Psoas muscle (tissue), 8 donors: ENCODE results near the gene NDUFA8. TPM values are rescaled to one million over a fixed set of nuclear protein-coding genes. Genes with fewer than 3 reads are reported as not detected.

Experiments
- ATAC-seq, 4 donors: fragments of 200-7000 bp; cut with Tn5 transposase; one replicate each; pipeline ENCODE4 v1.9.1; 2020; ENCODE audit warnings: moderate library complexity in 3 of 4, mild to moderate bottlenecking in 2 of 4
- DNase-seq, 2 donors: peaks; one replicate each; pipeline ENCODE4 v3.0.0-alpha.2; 2020
- H3K27ac ChIP-seq: fragments of 200-600 bp; one replicate; pipeline ENCODE4 v1.8.0; 2022
- H3K27me3 ChIP-seq, 3 donors: fragments of 200-600 bp in 1 of 3; one replicate each; pipeline versions ENCODE4 v1.6.1 to v1.8.0; 2013 to 2022; ENCODE audit warnings: low read length in 2 of 3, mild to moderate bottlenecking in 2 of 3, moderate library complexity in 1 of 3; ENCODE audit not compliant: insufficient read depth in 3 of 3
- H3K36me3 ChIP-seq, 2 donors: fragments of 200-600 bp in 1 of 2; one replicate each; pipeline versions ENCODE4 v1.6.1 to v1.8.0; 2013 to 2022; ENCODE audit warnings: low read depth in 1 of 2, mild to moderate bottlenecking in 1 of 2, moderate library complexity in 1 of 2; ENCODE audit not compliant: insufficient read depth in 1 of 2
- H3K4me1 ChIP-seq: fragments of 200-600 bp; one replicate; pipeline ENCODE4 v1.8.0; 2022
- H3K4me3 ChIP-seq: fragments of 200-600 bp; one replicate; pipeline ENCODE4 v1.8.0; 2022; ENCODE audit warnings: mild to moderate bottlenecking
- H3K9me3 ChIP-seq: fragments of 200-600 bp; one replicate; pipeline ENCODE4 v1.8.0; 2022
- CTCF ChIP-seq: fragments of 200-600 bp; IDR thresholded peaks from one replicate; pipeline ENCODE4 v1.8.0; 2022; ENCODE audit warnings: antibody characterized with exemption
- WGBS, 3 donors: extraction: QIAGEN DNeasy Blood & Tissue Kit; methylation state at CpG; one replicate each; pipeline versions ENCODE4 v1.1.6 to v1.1.7; 2013; 5-methylcytosine and 5-hydroxymethylcytosine counted together
- intact Hi-C, 2 donors: fragments of 100-400 bp; cut with DNase I; formaldehyde crosslinking; loops; one replicate each; pipeline versions ENCODE4 v1.11.0 to v1.14.2; 2022
- polyA plus RNA-seq, 3 donors: library from polyadenylated mRNA; stranded (reverse); fragments of 200-250 nt; gene quantifications; one replicate each; pipeline ENCODE4 v1.2.3, GENCODE V29; 2013
- total RNA-seq, 4 donors: library from RNA; stranded (reverse); fragmentation: NEBNext Ultra II Directional in 2 of 4; extraction: Animal tissue kit (Norgen Biotek cat#: 25700) in 2 of 4; gene quantifications; one replicate each; pipeline versions ENCODE4 v1.2.1 to v1.2.4, GENCODE V29; 2021 to 2023
- donor health status: healthy with polysubstance abuse.
- donor health status: DM: no; HTN: no; CAD: no; lungs with moderate emphysema.
- donor health status: Bipolar disorder and iron deficiency.
- donor health status: healthy.
- donor health status: DM: yes; HTN: yes; CAD: no.
- donor health status: DM: no; HTN: no; CAD: no.
- donor health status: DM: no; HTN: no; CAD: no.
- donor health status: DM: yes; HTN: yes; CAD: no.

The NDUFA8 gene
- total and polyA plus RNA-seq, 7 donors: 78.9 to 257 (median 148) TPM

- H3K27me3 ChIP-seq: no peaks in the 10 kb centered on the region
- H3K9me3 ChIP-seq: no peaks in the 10 kb centered on the region
- DNase-seq (no peak), ATAC-seq (no peak)
- no peaks in the 10 kb centered on the region for H3K4me1 ChIP-seq
- H3K27ac ChIP-seq: no peak overlapping the region
- intact Hi-C loops: no loop called here
- no peaks in the 10 kb centered on the region for H3K36me3 ChIP-seq
- no peak overlapping the region for H3K4me3 ChIP-seq
- TF ChIP-seq CTCF: no peak
- WGBS, 3 donors: 62 to 76% (median 67%) methylated on average over 4 of the region's 4 CpGs
Measured at GRCh38 chr9:122197882-122198281, 38.3 kb upstream of the NDUFA8 start.

GRCh38 chr9:122197426-122197825 is 37.8 kb upstream of the NDUFA8 start:
- intact Hi-C loops: no loop called here
- Histone ChIP-seq H3K27me3 (no peaks in the 10 kb centered on the region), H3K9me3 (no peaks in the 10 kb centered on the region), H3K36me3 (no peaks in the 10 kb centered on the region), H3K4me3 (no peak overlapping the region), H3K4me1 (no peaks in the 10 kb centered on the region), H3K27ac (no peak overlapping the region)
- TF ChIP-seq CTCF: no peak
- 57 to 59% (median 58%) methylated on average over 7 of the region's 7 CpGs for WGBS, 3 donors
- no peak for DNase-seq
- ATAC-seq: no peak

GRCh38 chr9:122195875-122196274 is 36.3 kb upstream of the NDUFA8 start:
- TF ChIP-seq CTCF: no peak
- WGBS, 3 donors: 66 to 75% (median 72%) methylated on average over 4 of the region's 4 CpGs
- intact Hi-C loops: no loop called here

GRCh38 chr9:122193651-122194050 is 34.1 kb upstream of the NDUFA8 start:
- Histone ChIP-seq H3K27ac (no peak overlapping the region), H3K4me3 (no peak overlapping the region), H3K4me1 (no peaks in the 10 kb centered on the region), H3K27me3 (no peaks in the 10 kb centered on the region), H3K36me3 (no peaks in the 10 kb centered on the region), H3K9me3 (no peaks in the 10 kb centered on the region)
- intact Hi-C loops: no loop called here
- TF ChIP-seq CTCF: no peak
- no peak for ATAC-seq
- 80 to 83% (median 82%) methylated on average over 6 of the region's 6 CpGs for WGBS, 3 donors
- no peak for DNase-seq

More at GRCh38 chr9:122195875-122196274, 36.3 kb upstream of the NDUFA8 start:
- H3K4me3 ChIP-seq: no peak overlapping the region
- no peaks in the 10 kb centered on the region for H3K4me1 ChIP-seq
- no peaks in the 10 kb centered on the region for H3K36me3 ChIP-seq
- H3K9me3 ChIP-seq: no peaks in the 10 kb centered on the region
- no peak overlapping the region for H3K27ac ChIP-seq
- ATAC-seq (no peak), DNase-seq (no peak)
- no peaks in the 10 kb centered on the region for H3K27me3 ChIP-seq

GRCh38 chr9:122192914-122193525 is 33.4 kb upstream of the NDUFA8 start:
- 78 to 82% (median 78%) methylated on average over 16 of the region's 16 CpGs for WGBS, 3 donors
- no peaks in the 10 kb centered on the region for H3K36me3 ChIP-seq
- intact Hi-C loops: no loop called here

More at GRCh38 chr9:122192914-122193525, 33.4 kb upstream of the NDUFA8 start:
- no peak for DNase-seq
- no peaks in the 10 kb centered on the region for H3K9me3 ChIP-seq
- TF ChIP-seq CTCF: no peak
- H3K4me1 ChIP-seq: no peaks in the 10 kb centered on the region
- H3K27me3 ChIP-seq: no peaks in the 10 kb centered on the region
- no peak for ATAC-seq
- H3K4me3 ChIP-seq: no peak overlapping the region
- no peak overlapping the region for H3K27ac ChIP-seq
